Spinal cord (tissue), 10 donors: ENCODE measurements around the gene MEGF10. TPM values are rescaled to one million over a fixed set of nuclear protein-coding genes. Genes with fewer than 3 reads are reported as not detected.

Source experiments
- DNase-seq, 6 donors: peaks; one replicate each; pipeline versions ENCODE4 v3.0.0 to v3.0.0-alpha.2; 2013 to 2015; ENCODE audit warnings: low spot score in 6 of 6, low read depth in 4 of 6
- H3K27ac ChIP-seq: one replicate; pipeline ENCODE4 v1.5.1; 2013; ENCODE audit warnings: low read depth, low read length, control low read depth
- H3K27me3 ChIP-seq: one replicate; pipeline ENCODE4 v1.6.1; 2013; ENCODE audit warnings: low read length; ENCODE audit not compliant: control insufficient read depth, insufficient read depth
- H3K36me3 ChIP-seq: one replicate; pipeline ENCODE4 v1.6.1; 2013; ENCODE audit warnings: low read length; ENCODE audit not compliant: control insufficient read depth, insufficient read depth
- H3K4me1 ChIP-seq: one replicate; pipeline ENCODE4 v1.6.1; 2013; ENCODE audit warnings: low read length; ENCODE audit not compliant: control insufficient read depth, insufficient read depth
- H3K4me3 ChIP-seq: one replicate; pipeline ENCODE4 v1.5.1; 2013; ENCODE audit warnings: low read depth, low read length, control low read depth
- H3K9me3 ChIP-seq: one replicate; pipeline ENCODE4 v1.6.1; 2013; ENCODE audit warnings: low read length; ENCODE audit not compliant: control insufficient read depth, insufficient read depth
- WGBS: methylation state at CpG from one replicate; pipeline ENCODE4 v1.1.5; 2013; ENCODE audit warnings: missing lambda C conversion rate; ENCODE audit not compliant: insufficient coverage; 5-methylcytosine and 5-hydroxymethylcytosine counted together
- polyA plus RNA-seq, 2 donors: library from polyadenylated mRNA; unstranded; fragments of 120-200 nt; gene quantifications; one replicate each; pipeline ENCODE4 v1.2.1, GENCODE V29; 2013; ENCODE audit not compliant: insufficient read length in 2 of 2
- total RNA-seq, 2 donors: library from RNA; depleted of rRNA in 1 of 2; stranded (reverse); fragments of 120-200 nt in 1 of 2; fragments of >200 nt in 1 of 2; gene quantifications; one replicate each; pipeline versions ENCODE4 v1.2.3 to v1.2.4, GENCODE V29; 2013 to 2014
- donor health status: healthy.

The MEGF10 gene
- total and polyA plus RNA-seq, 4 donors: 18.5 to 31.2 (median 29.2) TPM

GRCh38 chr5:127398508-127398907 is 107.9 kb downstream of the MEGF10 start:
- Histone ChIP-seq H3K27ac (no peak overlapping the region), H3K4me3 (no peak overlapping the region), H3K36me3 (peaks cover 4% of the 10 kb centered on the region), H3K27me3 (no peaks in the 10 kb centered on the region), H3K9me3 (no peaks in the 10 kb centered on the region), H3K4me1 (no peaks in the 10 kb centered on the region)
- 93% methylated on average over 2 of the region's 2 CpGs for WGBS
- no peak for DNase-seq

GRCh38 chr5:127399068-127399467 is 108.5 kb downstream of the MEGF10 start:
- DNase-seq: no peak
- Histone ChIP-seq H3K27ac (no peak overlapping the region), H3K4me3 (no peak overlapping the region), H3K36me3 (peaks cover 4% of the 10 kb centered on the region), H3K27me3 (no peaks in the 10 kb centered on the region), H3K9me3 (no peaks in the 10 kb centered on the region), H3K4me1 (no peaks in the 10 kb centered on the region)
- WGBS: no CpG with 5 or more reads among the region's 1 CpG

GRCh38 chr5:127400539-127400938 is 109.9 kb downstream of the MEGF10 start:
- Histone ChIP-seq H3K27me3 (no peaks in the 10 kb centered on the region), H3K4me1 (no peaks in the 10 kb centered on the region), H3K27ac (no peak overlapping the region), H3K36me3 (peaks cover 4% of the 10 kb centered on the region), H3K4me3 (no peak overlapping the region), H3K9me3 (no peaks in the 10 kb centered on the region)
- no CpG with 5 or more reads among the region's 1 CpG for WGBS
- DNase-seq: no peak

GRCh38 chr5:127400946-127401670 is 110.5 kb downstream of the MEGF10 start:
- H3K27me3 ChIP-seq: no peaks in the 10 kb centered on the region
- H3K4me3 ChIP-seq: no peak overlapping the region
- no CpG with 5 or more reads among the region's 5 CpGs for WGBS
- H3K36me3 ChIP-seq: peaks cover 4% of the 10 kb centered on the region
- H3K4me1 ChIP-seq: no peaks in the 10 kb centered on the region
- no peak overlapping the region for H3K27ac ChIP-seq
- no peaks in the 10 kb centered on the region for H3K9me3 ChIP-seq
- peak in 1 of 6 donors; percentile 57 for DNase-seq

- Histone ChIP-seq H3K36me3 (no peaks in the 10 kb centered on the region), H3K4me1 (no peaks in the 10 kb centered on the region), H3K27me3 (no peaks in the 10 kb centered on the region), H3K4me3 (no peak overlapping the region), H3K27ac (no peak overlapping the region), H3K9me3 (no peaks in the 10 kb centered on the region)
- peak in 2 of 6 donors; percentile 44 to 59 for DNase-seq
- 26% methylated on average over 4 of the region's 5 CpGs for WGBS
Measured at GRCh38 chr5:127402361-127402760, 111.8 kb downstream of the MEGF10 start.

GRCh38 chr5:127404190-127404589 is 113.6 kb downstream of the MEGF10 start:
- H3K36me3 ChIP-seq: no peaks in the 10 kb centered on the region
- H3K27me3 ChIP-seq: no peaks in the 10 kb centered on the region
- H3K4me1 ChIP-seq: peaks cover 3% of the 10 kb centered on the region
- no peak overlapping the region for H3K4me3 ChIP-seq
- no peaks in the 10 kb centered on the region for H3K9me3 ChIP-seq
- no peak for DNase-seq
- WGBS: no CpG with 5 or more reads among the region's 3 CpGs
- H3K27ac ChIP-seq: no peak overlapping the region

GRCh38 chr5:127406326-127407121 is 115.9 kb downstream of the MEGF10 start:
- no peaks in the 10 kb centered on the region for H3K27me3 ChIP-seq
- no peaks in the 10 kb centered on the region for H3K36me3 ChIP-seq
- H3K9me3 ChIP-seq: no peaks in the 10 kb centered on the region
- no peak overlapping the region for H3K27ac ChIP-seq
- no peak for DNase-seq
- H3K4me3 ChIP-seq: no peak overlapping the region
- WGBS: 76% methylated on average over 6 of the region's 9 CpGs
- peaks cover 7% of the 10 kb centered on the region for H3K4me1 ChIP-seq

- H3K27me3 ChIP-seq: no peaks in the 10 kb centered on the region
- 51% methylated on average over 5 of the region's 10 CpGs for WGBS
- peak in 1 of 6 donors; percentile 60 for DNase-seq
- H3K27ac ChIP-seq: peak overlapping the region; percentile 79
- no peaks in the 10 kb centered on the region for H3K9me3 ChIP-seq
- H3K4me1 ChIP-seq: peaks cover 7% of the 10 kb centered on the region
- H3K4me3 ChIP-seq: peak overlapping the region; percentile 2
- H3K36me3 ChIP-seq: no peaks in the 10 kb centered on the region
Measured at GRCh38 chr5:127409246-127409917, 118.8 kb downstream of the MEGF10 start.

GRCh38 chr5:127409921-127410675 is 119.5 kb downstream of the MEGF10 start:
- H3K27ac ChIP-seq: peak overlapping the region; percentile 79
- H3K4me1 ChIP-seq: peaks cover 7% of the 10 kb centered on the region
- no peaks in the 10 kb centered on the region for H3K9me3 ChIP-seq
- H3K36me3 ChIP-seq: no peaks in the 10 kb centered on the region
- no peak overlapping the region for H3K4me3 ChIP-seq
- WGBS: 89% methylated on average over 9 of the region's 15 CpGs
- DNase-seq: no peak
- H3K27me3 ChIP-seq: no peaks in the 10 kb centered on the region
